Karpas-422 (cell line): Measurements from ENCODE around the gene PTTG1IP. TPM values are rescaled to one million over a fixed set of nuclear protein-coding genes. Genes with fewer than 3 reads are reported as not detected.
"Not testable (repeated sequence)": the region's sequence is repeated elsewhere in the genome, so short reads cannot be mapped to it uniquely, and the experiment has no call there.

ENCODE experiments used
- DNase-seq: peaks from one replicate; pipeline ENCODE4 v3.0.0-alpha.2; 2015
- H2AFZ ChIP-seq: fragments of 200-600 bp; sonication (generic); 2 replicates; pipeline ENCODE4 v1.6.1; 2014; ENCODE audit warnings: antibody characterized with exemption, low read length, mixed read lengths
- H3K27ac ChIP-seq: fragments of 200-600 bp; sonication (generic); 2 replicates; pipeline ENCODE4 v1.5.1; 2014; ENCODE audit warnings: mild to moderate bottlenecking, low read length, moderate library complexity
- H3K27me3 ChIP-seq: fragments of 200-600 bp; sonication (generic); 2 replicates; pipeline ENCODE4 v1.6.1; 2014; ENCODE audit warnings: low read length, mixed read lengths
- H3K36me3 ChIP-seq: fragments of 200-600 bp; sonication (generic); 2 replicates; pipeline ENCODE4 v1.6.1; 2014; ENCODE audit warnings: low read length, mixed read lengths; ENCODE audit not compliant: insufficient read depth
- H3K4me1 ChIP-seq: fragments of 200-600 bp; sonication (generic); 2 replicates; pipeline ENCODE4 v1.6.1; 2014; ENCODE audit warnings: mild to moderate bottlenecking, low read length, mixed read lengths
- H3K4me2 ChIP-seq: fragments of 200-600 bp; sonication (generic); 2 replicates; pipeline ENCODE4 v1.6.1; 2014; ENCODE audit warnings: low read length, low read depth, mild to moderate bottlenecking; ENCODE audit not compliant: poor library complexity, severe bottlenecking
- H3K4me3 ChIP-seq: fragments of 200-600 bp; sonication (generic); 2 replicates; pipeline ENCODE4 v1.5.1; 2014; ENCODE audit warnings: mild to moderate bottlenecking, antibody characterized with exemption, low read length, mixed read lengths
- H3K79me2 ChIP-seq: fragments of 200-600 bp; sonication (generic); 2 replicates; pipeline ENCODE4 v1.6.1; 2014; ENCODE audit warnings: mild to moderate bottlenecking, low read length, mixed read lengths
- H3K9ac ChIP-seq: fragments of 200-600 bp; sonication (generic); 2 replicates; pipeline ENCODE4 v1.6.0; 2014; ENCODE audit warnings: low read length
- H3K9me2 ChIP-seq: fragments of 200-600 bp; sonication (generic), shearing (Covaris generic); replicated peaks from 2 replicates; pipeline ENCODE4 v1.6.0; 2014; ENCODE audit warnings: mild to moderate bottlenecking, low read length, moderate library complexity; ENCODE audit not compliant: insufficient read depth
- H3K9me3 ChIP-seq: fragments of 300-700, 200-600 bp; sonication (generic); 2 replicates; pipeline ENCODE4 v1.6.1; 2014; ENCODE audit warnings: low read length, mixed read lengths
- H4K20me1 ChIP-seq: fragments of 200-600 bp; sonication (generic); 2 replicates; pipeline ENCODE4 v1.6.1; 2014; ENCODE audit warnings: mild to moderate bottlenecking, antibody characterized with exemption, low read length, low read depth; ENCODE audit not compliant: insufficient read depth
- total RNA-seq: library from RNA; depleted of rRNA; stranded (reverse); fragments of >200 nt; shearing (Covaris generic); gene quantifications from 2 replicates; pipeline ENCODE4 v1.2.3, GENCODE V29; 2014; ENCODE audit warnings: low replicate concordance

Gene PTTG1IP
- total RNA-seq, 1 experiment from 2014 or later: 44.7 TPM

- no peak overlapping the region for H3K4me3 ChIP-seq
- peaks cover 9% of the 10 kb centered on the region for H3K4me1 ChIP-seq
- H4K20me1 ChIP-seq: no peaks in the 10 kb centered on the region
- H3K27ac ChIP-seq: no peak overlapping the region
- H3K9me2 ChIP-seq: no peaks in the 10 kb centered on the region
- no peaks in the 10 kb centered on the region for H3K79me2 ChIP-seq
- peaks cover 4% of the 10 kb centered on the region for H3K9me3 ChIP-seq
- no peak overlapping the region for H3K4me2 ChIP-seq
- H3K9ac ChIP-seq: no peak overlapping the region
- H3K27me3 ChIP-seq: peaks cover 3% of the 10 kb centered on the region; the same call in 1 of the 2 replicates
- no peak for DNase-seq
- H2AFZ ChIP-seq: no peak overlapping the region
- no peaks in the 10 kb centered on the region for H3K36me3 ChIP-seq
These were observed 39.8 kb downstream of the PTTG1IP start for GRCh38 chr21:44833663-44834062.

GRCh38 chr21:44832516-44833255, 40.8 kb downstream of the PTTG1IP start:
- H3K36me3 ChIP-seq, H2AFZ ChIP-seq, H3K9ac ChIP-seq, H4K20me1 ChIP-seq, DNase-seq, H3K4me3 ChIP-seq, H3K27me3 ChIP-seq, H3K4me1 ChIP-seq, H3K9me2 ChIP-seq, H3K79me2 ChIP-seq, H3K27ac ChIP-seq, H3K4me2 ChIP-seq: not testable (repeated sequence)
- peaks cover 12% of the 10 kb centered on the region for H3K9me3 ChIP-seq

GRCh38 chr21:44831227-44831860, 42.1 kb downstream of the PTTG1IP start:
- peak overlapping the region; percentile 16 for H3K4me2 ChIP-seq
- peaks cover 9% of the 10 kb centered on the region for H3K4me1 ChIP-seq
- H3K79me2 ChIP-seq: no peaks in the 10 kb centered on the region
- H3K9me2 ChIP-seq: no peaks in the 10 kb centered on the region
- peaks cover 12% of the 10 kb centered on the region for H3K9me3 ChIP-seq
- H3K4me3 ChIP-seq: no peak overlapping the region
- no peak overlapping the region for H3K27ac ChIP-seq
- H4K20me1 ChIP-seq: no peaks in the 10 kb centered on the region
- no peaks in the 10 kb centered on the region for H3K36me3 ChIP-seq
- peaks cover 10% of the 10 kb centered on the region; the same call in 1 of the 2 replicates for H3K27me3 ChIP-seq
- no peak for DNase-seq
- no peak overlapping the region for H3K9ac ChIP-seq
- H2AFZ ChIP-seq: no peak overlapping the region

DNA sequence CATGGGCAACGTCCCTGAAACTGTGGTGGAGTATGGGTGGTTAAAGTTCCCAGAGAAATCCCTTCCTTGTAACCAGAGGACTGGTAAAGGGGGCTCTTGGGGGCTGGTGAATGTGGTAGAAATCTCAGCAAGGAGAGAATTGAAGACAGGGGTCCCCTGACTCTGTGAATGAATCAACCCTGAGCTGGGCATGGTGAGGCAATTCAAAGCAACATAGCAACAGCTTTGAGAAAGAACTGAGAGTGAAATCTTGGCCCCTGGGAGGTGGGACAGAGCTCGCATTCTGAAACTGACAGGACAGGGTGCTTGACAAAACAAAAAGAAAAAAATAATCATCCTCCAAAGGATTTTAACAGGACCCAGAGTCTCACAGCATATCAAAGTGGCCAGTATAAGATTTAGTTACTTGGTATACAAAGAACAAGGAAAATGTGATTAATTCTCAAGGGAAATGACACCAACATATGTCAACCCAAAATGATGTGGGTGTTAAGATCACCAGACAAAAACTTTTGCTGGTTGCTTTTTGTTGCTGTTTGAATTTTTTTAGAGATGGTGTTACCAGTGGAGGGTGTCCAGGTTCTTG, 43.9 kb downstream of the PTTG1IP start:
- Histone ChIP-seq H3K79me2 (no peaks in the 10 kb centered on the region), H2AFZ (no peak overlapping the region), H3K4me2 (no peak overlapping the region), H3K9me3 (peaks cover 12% of the 10 kb centered on the region), H3K9ac (no peak overlapping the region), H3K4me3 (no peak overlapping the region), H3K9me2 (no peaks in the 10 kb centered on the region), H3K27me3 (peaks cover 10% of the 10 kb centered on the region; the same call in 1 of the 2 replicates), H3K27ac (no peak overlapping the region), H3K4me1 (peaks cover 9% of the 10 kb centered on the region), H4K20me1 (no peaks in the 10 kb centered on the region), H3K36me3 (no peaks in the 10 kb centered on the region)
- no peak for DNase-seq

- DNase-seq: no peak
- Histone ChIP-seq H3K36me3 (no peaks in the 10 kb centered on the region), H3K4me2 (no peak overlapping the region), H3K9ac (no peak overlapping the region), H2AFZ (no peak overlapping the region), H3K9me2 (no peaks in the 10 kb centered on the region), H3K79me2 (no peaks in the 10 kb centered on the region), H3K4me1 (peaks cover 9% of the 10 kb centered on the region), H3K27me3 (peaks cover 10% of the 10 kb centered on the region; the same call in 1 of the 2 replicates), H4K20me1 (no peaks in the 10 kb centered on the region), H3K9me3 (peaks cover 12% of the 10 kb centered on the region), H3K27ac (no peak overlapping the region), H3K4me3 (no peak overlapping the region)
These were observed 45.0 kb downstream of the PTTG1IP start for GRCh38 chr21:44828362-44829056.

DNA sequence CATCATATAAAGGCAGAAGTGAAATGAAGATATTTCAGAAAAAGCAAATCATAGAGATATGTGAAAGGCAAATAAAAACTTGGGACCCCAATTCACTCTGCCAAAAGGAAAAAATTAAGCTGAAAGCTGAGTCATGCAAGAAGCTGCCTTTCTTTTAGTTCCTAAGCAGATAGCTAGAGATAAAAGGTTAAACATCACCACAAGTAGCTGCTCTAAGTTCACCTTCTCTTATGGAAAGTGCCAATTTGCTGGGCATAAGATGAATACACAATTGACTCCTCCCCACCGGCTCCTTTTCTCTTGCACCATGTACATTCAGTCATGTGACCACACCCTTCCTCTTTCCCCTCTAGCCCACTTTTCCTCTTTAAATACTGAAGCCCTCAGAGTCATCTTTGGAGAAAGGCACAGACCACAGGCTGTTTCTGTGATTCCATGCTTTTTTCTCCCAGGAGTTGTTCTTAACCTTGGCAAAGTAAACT, 50.3 kb downstream of the PTTG1IP start:
- Histone ChIP-seq H3K9me2 (no peaks in the 10 kb centered on the region), H3K9ac (no peak overlapping the region), H2AFZ (no peak overlapping the region), H3K27me3 (peaks cover 4% of the 10 kb centered on the region; the same call in 1 of the 2 replicates), H3K4me3 (no peak overlapping the region), H3K27ac (no peak overlapping the region), H3K9me3 (peaks cover 9% of the 10 kb centered on the region), H3K4me2 (no peak overlapping the region), H4K20me1 (no peaks in the 10 kb centered on the region), H3K4me1 (peaks cover 3% of the 10 kb centered on the region), H3K79me2 (no peaks in the 10 kb centered on the region), H3K36me3 (no peaks in the 10 kb centered on the region)
- DNase-seq: no peak

GRCh38 chr21:44822484-44823178, 50.9 kb downstream of the PTTG1IP start:
- no peak for DNase-seq
- Histone ChIP-seq H3K9me2 (no peaks in the 10 kb centered on the region), H3K9ac (no peak overlapping the region), H4K20me1 (no peaks in the 10 kb centered on the region), H3K4me2 (no peak overlapping the region), H3K9me3 (peaks cover 5% of the 10 kb centered on the region), H3K27ac (no peak overlapping the region), H3K36me3 (no peaks in the 10 kb centered on the region), H3K27me3 (peaks cover 3% of the 10 kb centered on the region; the same call in 1 of the 2 replicates), H3K4me1 (peaks cover 4% of the 10 kb centered on the region), H3K4me3 (no peak overlapping the region), H3K79me2 (no peaks in the 10 kb centered on the region), H2AFZ (no peak overlapping the region)
